ENCODE results near the gene EPHB1.

DNA sequence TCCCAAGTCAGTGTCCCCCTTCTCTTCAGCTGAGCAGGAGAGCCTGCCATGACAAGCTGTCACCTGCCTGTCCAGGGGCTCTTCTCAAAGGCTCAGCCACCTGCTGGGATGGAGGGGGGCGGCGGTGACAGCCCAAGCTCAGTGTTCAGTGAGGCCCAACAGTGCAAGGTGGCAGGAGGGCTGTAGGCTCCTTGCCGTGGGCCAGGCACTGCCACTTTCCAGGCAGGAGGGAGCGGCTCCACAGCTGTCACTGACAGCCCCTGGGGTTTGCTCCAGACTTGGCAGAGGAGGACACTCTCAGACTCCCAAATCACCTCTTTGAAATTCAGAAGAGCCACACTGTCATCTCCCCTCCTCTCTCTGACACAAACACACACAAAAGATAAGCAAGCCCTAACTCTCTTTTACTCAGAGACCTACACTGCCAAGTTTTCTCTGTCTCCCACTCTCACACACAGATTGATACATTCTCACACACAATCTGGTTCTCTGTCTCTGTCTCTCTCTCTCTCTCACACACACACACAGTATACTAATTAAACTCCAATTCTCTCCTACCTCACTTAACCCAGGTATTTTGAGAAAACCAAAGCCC lies 443.3 kb downstream of the EPHB1 start:
- no peak for TF ChIP-seq POLR2AphosphoS5 (IDR thresholded peaks at IDR 0.05; ENCODE audit: low read depth, low read length)
- TF ChIP-seq, protein P1, sequence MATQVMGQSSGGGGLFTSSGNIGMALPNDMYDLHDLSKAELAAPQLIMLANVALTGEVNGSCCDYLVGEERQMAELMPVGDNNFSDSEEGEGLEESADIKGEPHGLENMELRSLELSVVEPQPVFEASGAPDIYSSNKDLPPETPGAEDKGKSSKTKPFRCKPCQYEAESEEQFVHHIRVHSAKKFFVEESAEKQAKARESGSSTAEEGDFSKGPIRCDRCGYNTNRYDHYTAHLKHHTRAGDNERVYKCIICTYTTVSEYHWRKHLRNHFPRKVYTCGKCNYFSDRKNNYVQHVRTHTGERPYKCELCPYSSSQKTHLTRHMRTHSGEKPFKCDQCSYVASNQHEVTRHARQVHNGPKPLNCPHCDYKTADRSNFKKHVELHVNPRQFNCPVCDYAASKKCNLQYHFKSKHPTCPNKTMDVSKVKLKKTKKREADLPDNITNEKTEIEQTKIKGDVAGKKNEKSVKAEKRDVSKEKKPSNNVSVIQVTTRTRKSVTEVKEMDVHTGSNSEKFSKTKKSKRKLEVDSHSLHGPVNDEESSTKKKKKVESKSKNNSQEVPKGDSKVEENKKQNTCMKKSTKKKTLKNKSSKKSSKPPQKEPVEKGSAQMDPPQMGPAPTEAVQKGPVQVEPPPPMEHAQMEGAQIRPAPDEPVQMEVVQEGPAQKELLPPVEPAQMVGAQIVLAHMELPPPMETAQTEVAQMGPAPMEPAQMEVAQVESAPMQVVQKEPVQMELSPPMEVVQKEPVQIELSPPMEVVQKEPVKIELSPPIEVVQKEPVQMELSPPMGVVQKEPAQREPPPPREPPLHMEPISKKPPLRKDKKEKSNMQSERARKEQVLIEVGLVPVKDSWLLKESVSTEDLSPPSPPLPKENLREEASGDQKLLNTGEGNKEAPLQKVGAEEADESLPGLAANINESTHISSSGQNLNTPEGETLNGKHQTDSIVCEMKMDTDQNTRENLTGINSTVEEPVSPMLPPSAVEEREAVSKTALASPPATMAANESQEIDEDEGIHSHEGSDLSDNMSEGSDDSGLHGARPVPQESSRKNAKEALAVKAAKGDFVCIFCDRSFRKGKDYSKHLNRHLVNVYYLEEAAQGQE (IDR thresholded peaks at IDR 0.05; ENCODE audit: low read depth): no peak
- TF ChIP-seq, protein P2, sequence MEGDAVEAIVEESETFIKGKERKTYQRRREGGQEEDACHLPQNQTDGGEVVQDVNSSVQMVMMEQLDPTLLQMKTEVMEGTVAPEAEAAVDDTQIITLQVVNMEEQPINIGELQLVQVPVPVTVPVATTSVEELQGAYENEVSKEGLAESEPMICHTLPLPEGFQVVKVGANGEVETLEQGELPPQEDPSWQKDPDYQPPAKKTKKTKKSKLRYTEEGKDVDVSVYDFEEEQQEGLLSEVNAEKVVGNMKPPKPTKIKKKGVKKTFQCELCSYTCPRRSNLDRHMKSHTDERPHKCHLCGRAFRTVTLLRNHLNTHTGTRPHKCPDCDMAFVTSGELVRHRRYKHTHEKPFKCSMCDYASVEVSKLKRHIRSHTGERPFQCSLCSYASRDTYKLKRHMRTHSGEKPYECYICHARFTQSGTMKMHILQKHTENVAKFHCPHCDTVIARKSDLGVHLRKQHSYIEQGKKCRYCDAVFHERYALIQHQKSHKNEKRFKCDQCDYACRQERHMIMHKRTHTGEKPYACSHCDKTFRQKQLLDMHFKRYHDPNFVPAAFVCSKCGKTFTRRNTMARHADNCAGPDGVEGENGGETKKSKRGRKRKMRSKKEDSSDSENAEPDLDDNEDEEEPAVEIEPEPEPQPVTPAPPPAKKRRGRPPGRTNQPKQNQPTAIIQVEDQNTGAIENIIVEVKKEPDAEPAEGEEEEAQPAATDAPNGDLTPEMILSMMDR (IDR thresholded peaks at IDR 0.05 in 2 of 3, conservative IDR thresholded peaks at IDR 0.05 in 1 of 3; ENCODE audit: borderline replicate concordance in 1 of 3, insufficient read depth in 1 of 3, low read depth in 2 of 3, low read length in 2 of 3): no peak
- TF ChIP-seq POLR2A (IDR thresholded peaks at IDR 0.05; ENCODE audit: borderline replicate concordance, extremely low read depth, insufficient read depth, insufficient read length): no peak

All from HCT116 (cell line).